ENCODE data around the gene ECSCR.

Gene ECSCR

DNA sequence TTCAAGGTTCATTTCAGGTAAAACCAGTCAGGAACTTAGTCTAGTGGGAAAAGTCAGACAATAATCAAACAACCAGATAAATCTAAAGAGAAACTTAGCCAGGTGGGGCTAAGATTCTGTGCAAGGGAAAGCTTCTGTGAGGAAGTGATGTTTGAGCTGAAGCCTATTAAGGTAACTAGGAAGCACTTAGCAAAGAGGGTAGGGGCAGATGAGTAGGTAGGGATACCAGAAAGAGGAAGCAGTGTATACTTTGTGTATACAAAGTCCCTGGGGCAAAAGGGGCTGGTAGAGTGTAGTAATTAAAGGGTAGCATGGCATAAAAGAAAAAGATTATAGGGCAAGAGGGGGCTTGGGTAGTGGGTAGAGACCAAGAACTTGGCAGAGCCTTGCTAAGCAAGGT, 55.0 kb downstream of the ECSCR start:
- TF ChIP-seq CTCF (IDR thresholded peaks at IDR 0.05; ENCODE audit: insufficient read depth, missing control alignments) = no peak
- no peak for FAIRE-seq
- DNase-seq (ENCODE audit: insufficient read length, low spot score) = no peak

- DNase-seq (ENCODE audit: insufficient read length, low spot score) (no peak), FAIRE-seq (no peak)
- no peak for TF ChIP-seq CTCF (IDR thresholded peaks at IDR 0.05; ENCODE audit: insufficient read depth, missing control alignments)
These were observed 55.6 kb downstream of the ECSCR start for GRCh38 chr5:139406963-139407362.

DNA sequence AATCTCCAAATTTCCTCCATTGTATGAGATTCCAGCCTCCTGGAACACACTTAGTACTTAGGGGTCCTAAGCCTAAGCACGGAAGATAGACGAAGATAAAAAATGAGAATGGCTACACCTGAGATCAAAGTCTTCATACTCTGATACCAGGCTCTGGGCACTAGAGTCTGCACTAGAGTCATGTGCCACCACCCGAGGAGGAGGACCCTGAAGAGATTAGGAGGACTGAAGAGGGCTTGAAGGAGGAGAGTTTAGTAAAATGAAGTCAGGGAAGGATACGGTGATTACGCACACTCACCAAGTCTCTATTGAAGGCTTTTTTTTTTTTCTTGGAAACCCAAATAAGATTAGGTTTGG, 58.1 kb downstream of the ECSCR start:
- FAIRE-seq = no peak
- TF ChIP-seq CTCF (IDR thresholded peaks at IDR 0.05; ENCODE audit: insufficient read depth, missing control alignments) = no peak
- DNase-seq (ENCODE audit: insufficient read length, low spot score) = no peak

GRCh38 chr5:139403787-139404483, 58.6 kb downstream of the ECSCR start, which contains the start of gene SPATA24:
Gene SPATA24 (minus strand): TSS chr5:139404089. CDS start chr5:139404060, 29 bp downstream.
- TF ChIP-seq CTCF (IDR thresholded peaks at IDR 0.05; ENCODE audit: insufficient read depth, missing control alignments) = no peak
- DNase-seq (ENCODE audit: insufficient read length, low spot score) = peak; percentile 90
- no peak for FAIRE-seq

- DNase-seq (ENCODE audit: insufficient read length, low spot score) (no peak), FAIRE-seq (no peak)
- no peak for TF ChIP-seq CTCF (IDR thresholded peaks at IDR 0.05; ENCODE audit: insufficient read depth, missing control alignments)
These were observed 59.1 kb downstream of the ECSCR start for GRCh38 chr5:139403418-139403786.

DNA sequence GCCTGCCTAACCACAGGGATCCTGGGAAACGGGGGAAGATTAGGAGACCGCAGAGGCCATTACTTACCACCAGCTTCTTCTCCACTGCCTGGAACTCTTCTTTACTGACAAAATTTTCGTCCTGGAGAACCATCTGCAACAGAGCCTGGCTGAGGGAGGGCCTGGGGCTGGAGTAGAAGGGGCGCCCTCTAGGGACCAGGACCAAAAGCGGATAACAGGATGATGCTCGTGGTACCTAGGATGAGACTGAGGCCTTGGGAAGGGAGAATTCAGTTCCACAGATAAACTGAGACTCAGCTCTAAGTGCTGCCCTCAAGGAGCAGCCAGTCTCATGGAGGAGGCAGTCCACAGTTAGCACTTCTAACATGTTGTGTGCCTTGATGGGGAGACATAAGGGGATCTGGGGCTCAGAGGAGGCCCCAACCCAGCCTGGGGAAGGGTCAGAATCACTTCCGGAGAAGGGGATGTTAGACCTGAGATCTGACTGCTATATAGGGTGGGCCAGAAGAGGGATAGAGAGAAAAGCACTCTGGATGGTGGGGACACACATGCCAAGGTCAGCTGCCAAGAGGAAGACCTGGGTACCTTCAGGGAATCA, 59.9 kb downstream of the ECSCR start:
- FAIRE-seq (no peak), DNase-seq (ENCODE audit: insufficient read length, low spot score) (no peak)
- peak; percentile 49 for TF ChIP-seq CTCF (IDR thresholded peaks at IDR 0.05; ENCODE audit: insufficient read depth, missing control alignments)

DNA sequence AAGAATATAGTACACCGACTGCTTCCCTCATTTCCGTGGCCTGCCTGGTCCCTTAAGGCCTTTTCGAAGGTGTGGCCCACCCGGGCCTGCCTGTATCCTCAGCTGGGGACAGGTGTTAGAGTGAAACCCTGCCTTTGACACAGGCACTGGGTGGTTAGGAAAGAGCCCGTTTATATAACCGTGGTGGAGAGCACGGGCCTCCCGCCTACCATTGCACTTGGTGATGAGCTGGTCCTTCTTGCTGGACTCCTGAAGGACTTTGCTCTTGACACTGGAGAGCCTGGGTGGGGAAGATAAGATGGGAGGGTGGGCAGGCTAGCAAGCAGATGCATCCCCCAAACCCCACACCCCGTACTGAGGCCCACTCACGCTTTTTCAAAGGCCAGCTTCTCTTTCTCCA, 61.0 kb downstream of the ECSCR start:
- TF ChIP-seq CTCF (IDR thresholded peaks at IDR 0.05; ENCODE audit: insufficient read depth, missing control alignments) = no peak

More for the DNA sequence above, 61.0 kb downstream of the ECSCR start:
- FAIRE-seq (no peak), DNase-seq (ENCODE audit: insufficient read length, low spot score) (no peak)
